ENCODE measurements around the gene SINHCAF.

SINHCAF gene

GRCh38 chr12:31249356-31249755 is 76.6 kb downstream of the SINHCAF start:
- Histone ChIP-seq H3K36me3 (replicated peaks; ENCODE audit: low read depth, low read length) (no peaks in the 10 kb centered on the region), H4K20me1 (ENCODE audit: insufficient read depth, low read length) (no peaks in the 10 kb centered on the region), H3K79me2 (ENCODE audit: low read length) (no peaks in the 10 kb centered on the region), H3K4me1 (ENCODE audit: low read length) (peaks cover 5% of the 10 kb centered on the region; the same call in 1 of the 2 replicates), H3K27ac (ENCODE audit: low read length) (no peak overlapping the region), H3K9me3 (ENCODE audit: insufficient read depth, low read length) (no peaks in the 10 kb centered on the region), H3K4me3 (ENCODE audit: low read length) (no peak overlapping the region), H2AFZ (ENCODE audit: low read depth, low read length) (no peak overlapping the region), H3K4me2 (ENCODE audit: low read length) (no peak overlapping the region), H3K27me3 (ENCODE audit: low read depth, low read length) (0 out of 2 replicates have a peak, but pooled peaks cover 3% of the 10 kb centered on the region), H3K9ac (ENCODE audit: low read length) (no peak overlapping the region)
- TF ChIP-seq EZH2phosphoT487 (IDR thresholded peaks at IDR 0.05; ENCODE audit: low read depth) = no peak
- TF ChIP-seq, protein P1, sequence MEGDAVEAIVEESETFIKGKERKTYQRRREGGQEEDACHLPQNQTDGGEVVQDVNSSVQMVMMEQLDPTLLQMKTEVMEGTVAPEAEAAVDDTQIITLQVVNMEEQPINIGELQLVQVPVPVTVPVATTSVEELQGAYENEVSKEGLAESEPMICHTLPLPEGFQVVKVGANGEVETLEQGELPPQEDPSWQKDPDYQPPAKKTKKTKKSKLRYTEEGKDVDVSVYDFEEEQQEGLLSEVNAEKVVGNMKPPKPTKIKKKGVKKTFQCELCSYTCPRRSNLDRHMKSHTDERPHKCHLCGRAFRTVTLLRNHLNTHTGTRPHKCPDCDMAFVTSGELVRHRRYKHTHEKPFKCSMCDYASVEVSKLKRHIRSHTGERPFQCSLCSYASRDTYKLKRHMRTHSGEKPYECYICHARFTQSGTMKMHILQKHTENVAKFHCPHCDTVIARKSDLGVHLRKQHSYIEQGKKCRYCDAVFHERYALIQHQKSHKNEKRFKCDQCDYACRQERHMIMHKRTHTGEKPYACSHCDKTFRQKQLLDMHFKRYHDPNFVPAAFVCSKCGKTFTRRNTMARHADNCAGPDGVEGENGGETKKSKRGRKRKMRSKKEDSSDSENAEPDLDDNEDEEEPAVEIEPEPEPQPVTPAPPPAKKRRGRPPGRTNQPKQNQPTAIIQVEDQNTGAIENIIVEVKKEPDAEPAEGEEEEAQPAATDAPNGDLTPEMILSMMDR (IDR thresholded peaks at IDR 0.05; ENCODE audit: low read depth, low read length) = no peak

DNA sequence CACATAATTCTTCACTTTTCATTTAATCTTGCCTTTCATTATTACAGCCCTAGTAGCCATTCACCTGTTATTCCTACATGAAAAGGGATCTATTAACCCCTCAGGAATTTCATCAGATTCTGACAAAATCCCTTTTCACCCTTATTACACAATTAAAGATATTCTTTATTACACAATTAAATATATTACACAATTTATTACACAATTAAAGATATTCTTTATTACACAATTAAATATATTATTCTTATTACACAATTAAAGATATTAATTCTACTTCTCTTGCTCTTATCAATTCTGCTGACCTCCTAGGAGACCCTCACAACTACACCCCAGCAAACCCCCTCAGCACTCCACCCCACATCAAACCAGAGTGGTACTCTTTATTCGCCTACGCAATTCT is 77.1 kb downstream of the SINHCAF start:
- TF ChIP-seq, protein P1 (IDR thresholded peaks at IDR 0.05; ENCODE audit: low read depth, low read length) = no peak
- no peak for TF ChIP-seq EZH2phosphoT487 (IDR thresholded peaks at IDR 0.05; ENCODE audit: low read depth)
- no peak overlapping the region for H3K9ac ChIP-seq (ENCODE audit: low read length)
- no peaks in the 10 kb centered on the region for H3K9me3 ChIP-seq (ENCODE audit: insufficient read depth, low read length)
- H3K27me3 ChIP-seq (ENCODE audit: low read depth, low read length) = 0 out of 2 replicates have a peak, but pooled peaks cover 3% of the 10 kb centered on the region
- no peak overlapping the region for H3K4me3 ChIP-seq (ENCODE audit: low read length)
- H2AFZ ChIP-seq (ENCODE audit: low read depth, low read length) = no peak overlapping the region
- no peak overlapping the region for H3K27ac ChIP-seq (ENCODE audit: low read length)
- H3K79me2 ChIP-seq (ENCODE audit: low read length) = no peaks in the 10 kb centered on the region
- H3K4me2 ChIP-seq (ENCODE audit: low read length) = no peak overlapping the region
- H3K36me3 ChIP-seq (replicated peaks; ENCODE audit: low read depth, low read length) = no peaks in the 10 kb centered on the region
- no peaks in the 10 kb centered on the region for H4K20me1 ChIP-seq (ENCODE audit: insufficient read depth, low read length)
- H3K4me1 ChIP-seq (ENCODE audit: low read length) = peaks cover 5% of the 10 kb centered on the region; the same call in 1 of the 2 replicates

- Histone ChIP-seq H4K20me1 (ENCODE audit: insufficient read depth, low read length) (no peaks in the 10 kb centered on the region), H3K27ac (ENCODE audit: low read length) (no peak overlapping the region), H3K79me2 (ENCODE audit: low read length) (no peaks in the 10 kb centered on the region), H3K9ac (ENCODE audit: low read length) (no peak overlapping the region), H2AFZ (ENCODE audit: low read depth, low read length) (no peak overlapping the region), H3K36me3 (replicated peaks; ENCODE audit: low read depth, low read length) (no peaks in the 10 kb centered on the region), H3K4me3 (ENCODE audit: low read length) (no peak overlapping the region), H3K9me3 (ENCODE audit: insufficient read depth, low read length) (no peaks in the 10 kb centered on the region), H3K4me2 (ENCODE audit: low read length) (no peak overlapping the region), H3K27me3 (ENCODE audit: low read depth, low read length) (0 out of 2 replicates have a peak, but pooled peaks cover 2% of the 10 kb centered on the region), H3K4me1 (ENCODE audit: low read length) (peaks cover 4% of the 10 kb centered on the region; the same call in 1 of the 2 replicates)
- no peak for TF ChIP-seq EZH2phosphoT487 (IDR thresholded peaks at IDR 0.05; ENCODE audit: low read depth)
- TF ChIP-seq, protein P1 (IDR thresholded peaks at IDR 0.05; ENCODE audit: low read depth, low read length) = no peak
Measured at GRCh38 chr12:31248337-31248736, 77.6 kb downstream of the SINHCAF start.

DNA sequence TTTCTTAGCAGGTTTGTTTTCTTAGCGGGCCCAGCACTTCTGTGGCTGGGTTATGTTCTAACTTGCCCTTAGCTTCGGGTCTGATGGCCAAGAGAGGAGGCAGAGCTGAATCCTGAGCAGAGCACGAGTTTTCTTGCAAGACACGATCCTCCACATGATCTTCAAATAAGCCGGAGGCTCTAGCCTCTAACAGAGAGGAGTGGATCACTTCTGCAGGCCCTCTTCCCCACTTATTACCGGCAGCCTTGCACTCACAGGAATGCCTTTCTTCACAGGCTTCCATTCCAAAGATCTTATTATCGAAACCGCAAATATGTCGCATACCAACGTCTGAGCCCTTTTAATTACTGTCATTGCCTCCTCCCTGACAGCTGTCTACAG is 79.5 kb downstream of the SINHCAF start:
- no peak overlapping the region for H3K27ac ChIP-seq (ENCODE audit: low read length)
- no peaks in the 10 kb centered on the region for H3K4me1 ChIP-seq (ENCODE audit: low read length)
- no peaks in the 10 kb centered on the region for H3K27me3 ChIP-seq (ENCODE audit: low read depth, low read length)
- H4K20me1 ChIP-seq (ENCODE audit: insufficient read depth, low read length) = no peaks in the 10 kb centered on the region
- no peak overlapping the region for H2AFZ ChIP-seq (ENCODE audit: low read depth, low read length)
- no peaks in the 10 kb centered on the region for H3K79me2 ChIP-seq (ENCODE audit: low read length)
- no peaks in the 10 kb centered on the region for H3K9me3 ChIP-seq (ENCODE audit: insufficient read depth, low read length)
- no peak overlapping the region for H3K9ac ChIP-seq (ENCODE audit: low read length)
- H3K36me3 ChIP-seq (replicated peaks; ENCODE audit: low read depth, low read length) = no peaks in the 10 kb centered on the region
- TF ChIP-seq EZH2phosphoT487 (IDR thresholded peaks at IDR 0.05; ENCODE audit: low read depth) = no peak
- TF ChIP-seq, protein P1 (IDR thresholded peaks at IDR 0.05; ENCODE audit: low read depth, low read length) = no peak
- no peak overlapping the region for H3K4me3 ChIP-seq (ENCODE audit: low read length)
- H3K4me2 ChIP-seq (ENCODE audit: low read length) = no peak overlapping the region

Data from OCI-LY3 (cell line).